WTC11 (cell line): ENCODE data around the gene TMEM250. TPM values are rescaled to one million over a fixed set of nuclear protein-coding genes. Genes with fewer than 3 reads are reported as not detected.

Source experiments
- ATAC-seq: fragments of 200-7000 bp; cut with Tn5 transposase; 2 replicates; pipeline ENCODE4 v1.10.0; 2021; ENCODE audit warnings: mild to moderate bottlenecking, moderate library complexity
- CTCF ChIA-PET: fragments of 300-600 bp; sonication (Branson Sonifier 250); formaldehyde crosslinking; loops from one replicate; lab custom pipeline; 2021; ENCODE audit warnings: antibody characterized with exemption; lab: Charles Lee
- POLR2A ChIA-PET: fragments of 350-600 bp; sonication (Branson Sonifier 250); formaldehyde crosslinking; loops from one replicate; lab custom pipeline; 2021; ENCODE audit warnings: antibody characterized with exemption; lab: Charles Lee
- DNase-seq: peaks from one replicate; pipeline ENCODE4 v3.0.0; 2021; ENCODE audit warnings: low spot score
- H3K27ac Mint-ChIP-seq: 2 replicates; pipeline ENCODE4 v1.8.0; 2021; ENCODE audit warnings: mixed read lengths
- H3K27me3 Mint-ChIP-seq: 2 replicates; pipeline ENCODE4 v1.8.0; 2021; ENCODE audit warnings: low read depth, mild to moderate bottlenecking, moderate library complexity, mixed read lengths
- H3K36me3 Mint-ChIP-seq: 2 replicates; pipeline ENCODE4 v1.8.0; 2021; ENCODE audit warnings: mixed read lengths
- H3K4me1 Mint-ChIP-seq: 2 replicates; pipeline ENCODE4 v1.8.0; 2022; ENCODE audit warnings: mixed read lengths
- H3K4me3 Mint-ChIP-seq: 2 replicates; pipeline ENCODE4 v1.8.0; 2021; ENCODE audit warnings: mild to moderate bottlenecking, moderate library complexity, mixed read lengths
- H3K9me3 Mint-ChIP-seq: 2 replicates; pipeline ENCODE4 v1.8.0; 2021; ENCODE audit warnings: mixed read lengths
- AR ChIP-seq: fragments of 250-450 bp; sonication (Bioruptor Pico); IDR thresholded peaks from 2 replicates; pipeline ENCODE4 v1.9.0; 2021; ENCODE audit warnings: mild to moderate bottlenecking
- E2F4 ChIP-seq: sonication (generic); formaldehyde crosslinking; IDR thresholded peaks from 2 replicates; pipeline ENCODE4 v1.8.1; 2022; ENCODE audit warnings: low read depth, mild to moderate bottlenecking, moderate library complexity, missing genetic modification reagents, borderline replicate concordance
- E2F5 ChIP-seq: sonication (generic); formaldehyde crosslinking; IDR thresholded peaks from 2 replicates; pipeline ENCODE4 v1.8.1; 2022; ENCODE audit warnings: mild to moderate bottlenecking, moderate library complexity, missing genetic modification reagents
- ESRRA ChIP-seq: sonication (generic); formaldehyde crosslinking; IDR thresholded peaks from 2 replicates; pipeline ENCODE4 v1.8.1; 2022; ENCODE audit warnings: mild to moderate bottlenecking, missing genetic modification reagents, borderline replicate concordance
- FOXJ3 ChIP-seq: sonication (generic); formaldehyde crosslinking; IDR thresholded peaks from 2 replicates; pipeline ENCODE4 v1.9.0; 2021; ENCODE audit warnings: missing genetic modification reagents, mild to moderate bottlenecking, borderline replicate concordance
- FOXK1 ChIP-seq: sonication (generic); formaldehyde crosslinking; IDR thresholded peaks from 2 replicates; pipeline ENCODE4 v1.8.0; 2022; ENCODE audit warnings: mild to moderate bottlenecking, moderate library complexity, missing genetic modification reagents
- FOXP4 ChIP-seq: sonication (generic); formaldehyde crosslinking; IDR thresholded peaks from 2 replicates; pipeline ENCODE4 v1.8.0; 2022; ENCODE audit warnings: mild to moderate bottlenecking, missing genetic modification reagents
- GABPB1 ChIP-seq: sonication (generic); formaldehyde crosslinking; IDR thresholded peaks from 2 replicates; pipeline ENCODE4 v1.8.1; 2023; ENCODE audit warnings: mild to moderate bottlenecking, missing genetic modification reagents
- KAT7 ChIP-seq: sonication (generic); formaldehyde crosslinking; IDR thresholded peaks from 2 replicates; pipeline ENCODE4 v1.8.1; 2023; ENCODE audit warnings: missing genetic modification reagents, mild to moderate bottlenecking, borderline replicate concordance
- MYBL2 ChIP-seq: sonication (generic); formaldehyde crosslinking; IDR thresholded peaks from 2 replicates; pipeline ENCODE4 v1.8.1; 2023; ENCODE audit warnings: mild to moderate bottlenecking, moderate library complexity, missing genetic modification reagents
- NFE2L1 ChIP-seq: sonication (generic); formaldehyde crosslinking; IDR thresholded peaks from 2 replicates; pipeline ENCODE4 v1.8.1; 2023; ENCODE audit warnings: missing genetic modification reagents
- PREB ChIP-seq: sonication (generic); formaldehyde crosslinking; IDR thresholded peaks from 2 replicates; pipeline ENCODE4 v1.8.1; 2022; ENCODE audit warnings: mild to moderate bottlenecking, missing genetic modification reagents, moderate library complexity, borderline replicate concordance
- SP1 ChIP-seq: sonication (generic); formaldehyde crosslinking; conservative IDR thresholded peaks from 2 replicates; pipeline ENCODE4 v1.8.1; 2022; ENCODE audit warnings: missing genetic modification reagents
- TEAD1 ChIP-seq: sonication (generic); formaldehyde crosslinking; IDR thresholded peaks from 2 replicates; pipeline ENCODE4 v1.8.0; 2022; ENCODE audit warnings: mild to moderate bottlenecking, missing genetic modification reagents
- TP53 ChIP-seq: sonication (generic); formaldehyde crosslinking; IDR thresholded peaks from 2 replicates; pipeline ENCODE4 v1.8.1; 2023; ENCODE audit warnings: mild to moderate bottlenecking, missing genetic modification reagents
- USF2 ChIP-seq: sonication (generic); formaldehyde crosslinking; IDR thresholded peaks from 2 replicates; pipeline ENCODE4 v1.8.1; 2023; ENCODE audit warnings: mild to moderate bottlenecking, missing genetic modification reagents, moderate library complexity
- ZMAT4 ChIP-seq: fragments of 250-450 bp; sonication (Bioruptor Pico); IDR thresholded peaks from 2 replicates; pipeline ENCODE4 v1.9.0; 2021; ENCODE audit warnings: mild to moderate bottlenecking
- ZNF121 ChIP-seq: sonication (generic); formaldehyde crosslinking; IDR thresholded peaks from 2 replicates; pipeline ENCODE4 v1.8.0; 2023; ENCODE audit warnings: missing genetic modification reagents
- ZNF232 ChIP-seq: sonication (generic); formaldehyde crosslinking; IDR thresholded peaks from 2 replicates; pipeline ENCODE4 v1.8.0; 2022; ENCODE audit warnings: mild to moderate bottlenecking, missing genetic modification reagents
- ZNF317 ChIP-seq: sonication (generic); formaldehyde crosslinking; IDR thresholded peaks from 2 replicates; pipeline ENCODE4 v1.8.1; 2023; ENCODE audit warnings: low read depth, mild to moderate bottlenecking, moderate library complexity, missing genetic modification reagents, borderline replicate concordance
- ZNF416 ChIP-seq: fragments of 250-450 bp; sonication (Bioruptor Pico); IDR thresholded peaks from 2 replicates; pipeline ENCODE4 v1.9.0; 2021; ENCODE audit warnings: mild to moderate bottlenecking, inconsistent platforms
- ZNF512 ChIP-seq: sonication (generic); formaldehyde crosslinking; IDR thresholded peaks from 2 replicates; pipeline ENCODE4 v1.8.1; 2022; ENCODE audit warnings: missing genetic modification reagents, borderline replicate concordance
- ZNF671 ChIP-seq: fragments of 250-450 bp; sonication (Bioruptor Pico); IDR thresholded peaks from 2 replicates; pipeline ENCODE4 v1.8.0; 2021; ENCODE audit warnings: mild to moderate bottlenecking
- total RNA-seq: library from RNA; stranded (reverse); gene quantifications from 3 replicates; pipeline ENCODE4 v1.2.3, GENCODE V29; 2021

TMEM250 gene
- total RNA-seq, 1 experiment from 2014 or later = 39.4 TPM

- TF ChIP-seq FOXJ3 (CRISPR knock-in tag) (no peak), ZMAT4 (CRISPR knock-in tag) (no peak), E2F5 (CRISPR knock-in tag) (peak; percentile 33), AR (no peak), ZNF671 (CRISPR knock-in tag) (no peak), NFE2L1 (CRISPR knock-in tag) (peak; percentile 71; the same call in 1 of the 2 replicates), TEAD1 (CRISPR knock-in tag) (0 out of 2 replicates have a peak, but pooled peaks have one; percentile 24), MYBL2 (CRISPR knock-in tag) (no peak), ZNF232 (0 out of 2 replicates have a peak, but pooled peaks have one; percentile 46), E2F4 (no peak)
These were observed 8.3 kb downstream of the TMEM250 start (continued) for GRCh38 chr9:136110082-136111061.

- POLR2A ChIA-PET = interaction anchor here (0.5 kb wide), 1 partner anchor 13 kb away, joined by 4 read pairs; no protein-coding TSS in a partner anchor
- H3K27me3 Mint-ChIP-seq = no peaks in the 10 kb centered on the region
- TF ChIP-seq ZNF416 (CRISPR knock-in tag) (peak; percentile 95), FOXP4 (CRISPR knock-in tag) (no peak), KAT7 (CRISPR knock-in tag) (peak; percentile 41; the same call in 1 of the 2 replicates), SP1 (CRISPR knock-in tag) (peak; percentile 74), ESRRA (CRISPR knock-in tag) (peak; percentile 63; the same call in 1 of the 2 replicates), PREB (no peak), GABPB1 (no peak), USF2 (0 out of 2 replicates have a peak, but pooled peaks have one; percentile 5), ZNF512 (CRISPR knock-in tag) (no peak), FOXK1 (CRISPR knock-in tag) (peak; percentile 68), ZNF121 (CRISPR knock-in tag) (no peak), TP53 (CRISPR knock-in tag) (peak; percentile 99), ZNF317 (CRISPR knock-in tag) (no peak)
These were observed 9.2 kb downstream of the TMEM250 start for GRCh38 chr9:136109351-136110081.

More at GRCh38 chr9:136109351-136110081, 9.2 kb downstream of the TMEM250 start:
- Mint-ChIP-seq H3K36me3 (no peaks in the 10 kb centered on the region), H3K9me3 (no peaks in the 10 kb centered on the region), H3K4me3 (peak overlapping the region; percentile 53), H3K27ac (no peak overlapping the region), H3K4me1 (peaks cover 51% of the 10 kb centered on the region)
- peak; percentile 80 for DNase-seq
- peak; percentile 74 for ATAC-seq
- CTCF ChIA-PET = interaction anchor here (0.7 to 2.1 kb wide), 10 partner anchors 8 to 142 kb away, joined by 3 to 12 read pairs (median 4); partner anchors contain the start of gene NACC2
